ENCODE data around the gene LRRC3. TPM values are rescaled to one million over a fixed set of nuclear protein-coding genes. Genes with fewer than 3 reads are reported as not detected.

The LRRC3 gene
- total RNA-seq, 1 donor from 2014 or later = 3.0 TPM

DNA sequence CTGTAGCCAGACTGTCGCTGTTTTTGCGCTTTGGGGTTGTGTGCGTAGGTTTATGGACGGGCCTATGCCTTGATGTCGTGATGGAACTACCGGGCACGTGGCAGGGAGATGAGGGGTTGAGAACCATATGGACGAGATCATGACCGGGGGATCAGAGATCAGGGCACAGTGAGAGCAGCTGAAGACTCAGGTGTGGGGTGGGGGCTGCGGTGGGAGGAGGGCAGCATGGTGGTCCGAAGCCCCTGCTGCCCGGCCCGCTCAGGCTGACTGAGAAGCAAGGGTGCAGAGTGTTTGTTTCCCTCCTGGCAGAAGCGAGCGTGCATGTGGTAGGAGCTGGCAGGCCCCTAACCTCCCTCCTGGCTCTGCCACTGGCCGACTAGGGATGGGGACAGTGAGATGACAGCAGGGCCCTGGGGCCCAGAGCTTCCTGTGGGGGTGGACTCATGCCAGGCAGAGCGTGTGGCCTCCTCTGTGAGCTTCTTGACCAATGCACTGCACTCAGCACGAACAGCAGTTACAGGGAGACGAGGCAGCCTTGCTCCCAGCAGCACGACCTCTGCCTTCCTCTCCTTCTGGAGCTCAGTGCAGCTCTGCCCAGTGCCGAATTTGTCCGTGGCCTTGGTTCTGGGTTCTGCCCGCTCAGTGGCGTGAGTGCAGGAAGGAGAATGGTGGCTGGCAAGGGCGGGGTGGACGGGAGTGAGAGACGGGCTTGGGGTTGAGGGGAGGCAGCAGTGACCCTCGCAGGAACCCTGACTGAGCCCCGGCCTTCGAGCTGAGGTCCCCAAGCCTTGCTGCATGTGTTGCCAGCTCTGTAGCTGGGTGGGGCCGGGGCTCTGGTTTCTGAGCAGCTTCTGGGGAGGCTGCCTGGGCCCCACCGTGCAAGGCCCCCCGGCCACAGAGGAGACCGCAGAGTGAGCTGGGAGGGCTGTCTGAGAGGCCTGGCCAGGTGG lies 22.2 kb upstream of the LRRC3 start:
- no peak overlapping the region for H3K4me3 ChIP-seq (ENCODE audit: low read depth, low read length)
- TF ChIP-seq, protein P1, sequence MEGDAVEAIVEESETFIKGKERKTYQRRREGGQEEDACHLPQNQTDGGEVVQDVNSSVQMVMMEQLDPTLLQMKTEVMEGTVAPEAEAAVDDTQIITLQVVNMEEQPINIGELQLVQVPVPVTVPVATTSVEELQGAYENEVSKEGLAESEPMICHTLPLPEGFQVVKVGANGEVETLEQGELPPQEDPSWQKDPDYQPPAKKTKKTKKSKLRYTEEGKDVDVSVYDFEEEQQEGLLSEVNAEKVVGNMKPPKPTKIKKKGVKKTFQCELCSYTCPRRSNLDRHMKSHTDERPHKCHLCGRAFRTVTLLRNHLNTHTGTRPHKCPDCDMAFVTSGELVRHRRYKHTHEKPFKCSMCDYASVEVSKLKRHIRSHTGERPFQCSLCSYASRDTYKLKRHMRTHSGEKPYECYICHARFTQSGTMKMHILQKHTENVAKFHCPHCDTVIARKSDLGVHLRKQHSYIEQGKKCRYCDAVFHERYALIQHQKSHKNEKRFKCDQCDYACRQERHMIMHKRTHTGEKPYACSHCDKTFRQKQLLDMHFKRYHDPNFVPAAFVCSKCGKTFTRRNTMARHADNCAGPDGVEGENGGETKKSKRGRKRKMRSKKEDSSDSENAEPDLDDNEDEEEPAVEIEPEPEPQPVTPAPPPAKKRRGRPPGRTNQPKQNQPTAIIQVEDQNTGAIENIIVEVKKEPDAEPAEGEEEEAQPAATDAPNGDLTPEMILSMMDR (conservative IDR thresholded peaks at IDR 0.05; ENCODE audit: low read depth, low read length) = no peak
- no peak for DNase-seq (ENCODE audit: low read depth)

DNA sequence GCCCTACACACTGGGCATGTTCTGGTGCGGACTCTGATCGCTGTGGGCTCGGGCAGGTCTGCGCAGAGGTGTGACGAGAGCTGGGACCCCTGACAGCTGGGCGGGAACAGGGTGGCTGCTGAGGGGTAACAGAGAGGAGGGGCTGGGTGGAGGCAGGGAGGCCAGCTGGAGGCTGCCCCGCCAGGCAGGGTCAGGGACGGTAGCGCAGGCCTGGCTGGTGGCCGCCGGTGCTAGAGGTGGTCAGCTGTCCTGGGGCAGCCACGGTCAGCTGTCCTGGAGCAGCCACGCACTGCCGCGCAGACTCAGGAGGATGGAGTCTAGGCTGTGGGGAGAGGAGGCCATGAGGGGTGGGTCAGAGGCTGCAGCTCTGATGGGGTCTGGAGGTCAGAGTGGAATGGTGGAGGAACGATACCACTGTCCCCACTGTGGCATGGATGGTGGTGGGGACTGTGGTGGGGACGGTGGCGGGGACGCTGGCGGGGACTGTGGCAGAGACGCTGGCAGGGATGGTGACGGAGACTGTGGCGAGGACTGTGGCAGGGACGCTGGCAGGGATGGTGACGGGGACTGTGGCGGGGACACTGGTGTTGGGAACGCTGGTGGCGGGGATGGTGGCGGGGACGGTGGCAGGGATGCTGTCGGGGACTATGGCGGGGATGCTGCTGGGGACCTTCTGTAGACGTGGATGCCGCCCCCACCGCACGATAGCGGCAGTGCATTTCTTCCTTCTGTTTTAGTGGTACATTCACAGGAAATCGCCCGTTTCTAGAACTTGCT lies 21.3 kb upstream of the LRRC3 start:
- no peak overlapping the region for H3K4me3 ChIP-seq (ENCODE audit: low read depth, low read length)
- TF ChIP-seq, protein P1 (conservative IDR thresholded peaks at IDR 0.05; ENCODE audit: low read depth, low read length) = no peak
- DNase-seq (ENCODE audit: low read depth) = no peak

DNA sequence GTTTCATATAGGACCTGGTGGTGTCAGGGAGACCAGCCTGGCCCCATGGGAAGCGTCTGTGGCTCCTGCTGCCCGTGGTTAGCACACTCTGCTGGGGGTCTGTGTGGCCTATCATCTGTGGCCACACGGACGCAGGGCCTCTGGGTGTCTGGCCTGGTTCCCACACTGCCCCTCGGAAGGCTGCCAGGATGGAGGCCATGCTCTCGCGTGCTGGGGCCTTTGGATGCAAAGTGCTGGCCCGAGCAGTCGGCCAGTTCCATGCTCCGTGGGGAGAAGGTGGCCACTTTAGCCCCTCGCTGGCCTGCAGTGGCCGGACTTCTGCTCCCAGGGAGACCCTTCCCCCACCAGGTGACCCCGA lies 20.8 kb upstream of the LRRC3 start:
- no peak overlapping the region for H3K4me3 ChIP-seq (ENCODE audit: low read depth, low read length)
- DNase-seq (ENCODE audit: low read depth) = no peak
- TF ChIP-seq, protein P1 (conservative IDR thresholded peaks at IDR 0.05; ENCODE audit: low read depth, low read length) = no peak

DNA sequence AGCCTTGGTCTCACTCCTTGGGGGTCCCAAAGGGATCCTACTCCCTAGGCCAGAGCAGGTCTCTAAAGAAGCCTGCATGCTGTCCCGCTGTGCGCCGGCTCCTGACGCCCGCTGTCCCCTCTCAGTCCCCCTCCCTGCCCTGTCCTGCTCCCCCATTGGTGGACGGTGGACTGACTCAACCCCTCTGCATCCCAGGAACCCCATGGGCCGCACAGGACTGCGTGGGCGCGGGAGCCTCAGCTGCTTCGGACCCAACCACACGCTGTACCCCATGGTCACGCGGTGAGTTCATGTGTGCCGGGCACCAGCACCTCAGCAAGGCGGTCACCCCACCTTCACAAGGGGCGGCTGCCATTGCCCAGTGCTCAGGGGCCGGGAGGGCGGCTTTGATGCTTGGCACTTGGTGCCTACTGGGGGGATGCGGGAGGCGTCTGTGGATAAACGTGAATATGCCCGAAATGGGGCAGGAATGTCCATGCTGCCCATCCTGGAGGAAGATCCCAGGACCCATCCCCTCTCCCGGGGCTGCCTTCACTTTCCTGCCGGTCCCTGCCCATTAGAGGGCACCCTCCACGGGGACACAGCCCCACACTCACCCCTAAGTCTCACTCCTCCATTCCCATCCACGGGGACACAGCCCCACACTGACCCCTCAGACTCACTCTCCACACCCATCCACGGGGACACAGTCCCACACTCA lies 20.2 kb upstream of the LRRC3 start:
- no peak overlapping the region for H3K4me3 ChIP-seq (ENCODE audit: low read depth, low read length)
- DNase-seq (ENCODE audit: low read depth) = no peak
- TF ChIP-seq, protein P1 (conservative IDR thresholded peaks at IDR 0.05; ENCODE audit: low read depth, low read length) = no peak

DNA sequence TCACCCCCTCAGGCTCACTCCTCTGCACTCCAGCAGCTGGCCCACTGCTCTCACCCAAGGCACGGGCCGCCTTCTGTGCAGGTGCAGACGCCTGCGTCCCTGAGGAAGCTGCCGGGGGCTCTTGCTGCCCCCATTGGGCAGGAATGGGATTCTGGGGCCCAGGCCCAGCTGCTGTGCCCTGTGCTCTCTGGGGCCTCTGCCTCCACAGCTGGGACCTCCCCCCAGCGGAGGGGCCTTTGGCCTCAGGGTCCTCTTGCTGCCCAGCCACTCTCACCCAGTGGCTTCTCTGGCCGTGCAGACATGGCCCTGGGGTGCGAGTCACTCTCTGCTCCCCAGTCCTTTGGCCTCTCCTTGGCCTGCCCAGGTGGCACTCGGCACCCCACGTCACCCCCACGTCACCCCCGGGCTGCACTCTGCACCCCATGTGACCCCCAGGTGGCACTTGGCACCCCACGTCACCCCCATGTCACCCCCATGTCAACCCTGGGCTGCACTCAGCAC lies 19.1 kb upstream of the LRRC3 start:
- H3K4me3 ChIP-seq (ENCODE audit: low read depth, low read length) = no peak overlapping the region
- TF ChIP-seq, protein P1 (conservative IDR thresholded peaks at IDR 0.05; ENCODE audit: low read depth, low read length) = no peak
- DNase-seq (ENCODE audit: low read depth) = no peak

DNA sequence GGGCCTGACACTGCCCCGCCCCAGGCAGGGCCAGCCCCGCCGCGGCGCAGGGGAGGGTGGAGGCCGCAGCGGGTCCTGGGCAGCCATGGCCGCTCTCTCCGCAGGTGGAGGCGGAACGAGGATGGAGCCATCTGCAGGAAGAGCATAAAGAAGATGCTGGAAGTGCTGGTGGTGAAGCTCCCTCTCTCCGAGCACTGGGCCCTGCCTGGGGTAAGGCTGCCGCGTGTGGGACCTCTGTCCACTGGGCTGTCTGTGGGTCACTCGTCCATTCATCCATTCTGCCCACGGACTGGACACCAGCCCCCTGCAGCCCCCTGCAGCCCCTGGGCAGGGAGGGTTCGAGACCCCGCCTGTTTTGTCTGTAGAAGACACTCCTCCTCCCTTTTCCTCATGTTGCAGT lies 18.4 kb upstream of the LRRC3 start:
- TF ChIP-seq, protein P1 (conservative IDR thresholded peaks at IDR 0.05; ENCODE audit: low read depth, low read length) = no peak
- DNase-seq (ENCODE audit: low read depth) = no peak

More for the DNA sequence above, 18.4 kb upstream of the LRRC3 start:
- H3K4me3 ChIP-seq (ENCODE audit: low read depth, low read length) = no peak overlapping the region

Measured in epithelial cell of proximal tubule (primary cell).